Glutamatergic neuron (in vitro differentiated cells): Measurements from ENCODE around the gene LAMP1. TPM values are rescaled to one million over a fixed set of nuclear protein-coding genes. Genes with fewer than 3 reads are reported as not detected.
"Not testable (repeated sequence)": the region's sequence is repeated elsewhere in the genome, so short reads cannot be mapped to it uniquely, and the experiment has no call there.

Experiments used
- DNase-seq: peaks from one replicate; pipeline ENCODE4 v3.0.0; 2022
- H3K27ac Mint-ChIP-seq: one replicate; pipeline ENCODE4 v1.8.0; 2020; ENCODE audit warnings: mild to moderate bottlenecking, mixed read lengths, inconsistent platforms; ENCODE audit not compliant: unreplicated experiment
- H3K27me3 Mint-ChIP-seq: one replicate; pipeline ENCODE4 v1.8.0; 2020; ENCODE audit warnings: mild to moderate bottlenecking, moderate library complexity, mixed read lengths, inconsistent platforms; ENCODE audit not compliant: unreplicated experiment
- H3K36me3 Mint-ChIP-seq: one replicate; pipeline ENCODE4 v1.8.0; 2020; ENCODE audit warnings: mild to moderate bottlenecking, mixed read lengths, inconsistent platforms; ENCODE audit not compliant: unreplicated experiment
- H3K4me1 Mint-ChIP-seq: one replicate; pipeline ENCODE4 v1.8.0; 2020; ENCODE audit warnings: mild to moderate bottlenecking, low read depth, mixed read lengths, inconsistent platforms; ENCODE audit not compliant: unreplicated experiment
- H3K4me3 Mint-ChIP-seq: one replicate; pipeline ENCODE4 v1.8.0; 2020; ENCODE audit warnings: mild to moderate bottlenecking, mixed read lengths, inconsistent platforms; ENCODE audit not compliant: unreplicated experiment
- H3K9me3 Mint-ChIP-seq: one replicate; pipeline ENCODE4 v1.8.0; 2020; ENCODE audit warnings: mild to moderate bottlenecking, moderate library complexity, mixed read lengths, inconsistent platforms; ENCODE audit not compliant: unreplicated experiment
- CTCF ChIP-seq: fragments of 200-600 bp; sonication (generic); IDR thresholded peaks from one replicate; pipeline ENCODE4 v1.5.0; 2021; ENCODE audit not compliant: partially characterized antibody, unreplicated experiment
- total RNA-seq: library from RNA; stranded (reverse); fragmentation: NEBNext Ultra II Directional; extraction: Animal tissue kit (Norgen Biotek cat#: 25700); gene quantifications from one replicate; pipeline ENCODE4 v1.2.1, GENCODE V29; 2021; ENCODE audit not compliant: unreplicated experiment

LAMP1 gene
- total RNA-seq, 1 donor from 2014 or later: 113 TPM

GRCh38 chr13:113343692-113343968, 46.6 kb downstream of the LAMP1 start:
- H3K9me3 Mint-ChIP-seq: peaks cover 16% of the 10 kb centered on the region
- H3K4me1 Mint-ChIP-seq: no peaks in the 10 kb centered on the region
- TF ChIP-seq CTCF: no peak
- peaks cover 12% of the 10 kb centered on the region for H3K36me3 Mint-ChIP-seq
- DNase-seq: no peak
- peaks cover 13% of the 10 kb centered on the region for H3K27me3 Mint-ChIP-seq
- H3K4me3 Mint-ChIP-seq: no peak overlapping the region
- H3K27ac Mint-ChIP-seq: no peak overlapping the region

- no peaks in the 10 kb centered on the region for H3K4me1 Mint-ChIP-seq
- H3K27ac Mint-ChIP-seq: no peak overlapping the region
- peaks cover 14% of the 10 kb centered on the region for H3K27me3 Mint-ChIP-seq
- TF ChIP-seq CTCF: no peak
- peaks cover 12% of the 10 kb centered on the region for H3K36me3 Mint-ChIP-seq
- H3K9me3 Mint-ChIP-seq: peaks cover 16% of the 10 kb centered on the region
- no peak overlapping the region for H3K4me3 Mint-ChIP-seq
- DNase-seq: no peak
Observed at GRCh38 chr13:113345486-113345885, 48.4 kb downstream of the LAMP1 start.

GRCh38 chr13:113347736-113348225, 50.7 kb downstream of the LAMP1 start:
- H3K27ac Mint-ChIP-seq, H3K4me3 Mint-ChIP-seq, H3K4me1 Mint-ChIP-seq, DNase-seq: not testable (repeated sequence)
- Mint-ChIP-seq H3K27me3 (peaks cover 12% of the 10 kb centered on the region), H3K9me3 (peaks cover 16% of the 10 kb centered on the region), H3K36me3 (peaks cover 12% of the 10 kb centered on the region)

- H3K36me3 Mint-ChIP-seq: peaks cover 12% of the 10 kb centered on the region
- H3K27me3 Mint-ChIP-seq: peaks cover 12% of the 10 kb centered on the region
Observed at GRCh38 chr13:113348591-113348990, 51.6 kb downstream of the LAMP1 start.

GRCh38 chr13:113349050-113349449, 52.0 kb downstream of the LAMP1 start:
- peaks cover 12% of the 10 kb centered on the region for H3K27me3 Mint-ChIP-seq
- DNase-seq: no peak
- TF ChIP-seq CTCF: no peak
- no peaks in the 10 kb centered on the region for H3K4me1 Mint-ChIP-seq
- peaks cover 15% of the 10 kb centered on the region for H3K9me3 Mint-ChIP-seq
- no peak overlapping the region for H3K27ac Mint-ChIP-seq
- H3K36me3 Mint-ChIP-seq: peaks cover 12% of the 10 kb centered on the region
- H3K4me3 Mint-ChIP-seq: no peak overlapping the region

More at GRCh38 chr13:113348591-113348990, 51.6 kb downstream of the LAMP1 start:
- TF ChIP-seq CTCF: no peak
- H3K4me3 Mint-ChIP-seq: no peak overlapping the region
- H3K4me1 Mint-ChIP-seq: no peaks in the 10 kb centered on the region
- DNase-seq: no peak
- H3K27ac Mint-ChIP-seq: no peak overlapping the region
- peaks cover 16% of the 10 kb centered on the region for H3K9me3 Mint-ChIP-seq

GRCh38 chr13:113349491-113349890, 52.5 kb downstream of the LAMP1 start:
- no peak overlapping the region for H3K27ac Mint-ChIP-seq
- H3K4me3 Mint-ChIP-seq: no peak overlapping the region
- TF ChIP-seq CTCF: no peak
- peaks cover 16% of the 10 kb centered on the region for H3K9me3 Mint-ChIP-seq
- no peak for DNase-seq
- peaks cover 12% of the 10 kb centered on the region for H3K27me3 Mint-ChIP-seq
- H3K36me3 Mint-ChIP-seq: peaks cover 12% of the 10 kb centered on the region
- H3K4me1 Mint-ChIP-seq: no peaks in the 10 kb centered on the region
